HCT116 (cell line): Measurements from ENCODE around the gene PCP4. TPM values are rescaled to one million over a fixed set of nuclear protein-coding genes. Genes with fewer than 3 reads are reported as not detected.

ENCODE experiments used
- ATAC-seq: fragments of 200-7000 bp; cut with Tn5 transposase; 2 replicates; pipeline ENCODE4 v1.9.1; 2020; ENCODE audit warnings: mild to moderate bottlenecking, moderate library complexity
- BruUV-seq: library from RNA; stranded (reverse); fragments of 400-500 nt; replicated peaks from 2 replicates; lab custom pipeline; 2021; lab: Mats Ljungman, UMichigan
- CTCF ChIA-PET: fragments of 300-600 bp; sonication (Branson Sonifier 250); formaldehyde crosslinking; loops from one replicate; lab custom pipeline; 2021; ENCODE audit warnings: antibody characterized with exemption; lab: Charles Lee
- POLR2A ChIA-PET: fragments of 300-600, 350-600 bp; sonication (Branson Sonifier 250); formaldehyde crosslinking; loops from one replicate; lab custom pipeline; 2021; ENCODE audit warnings: antibody characterized with exemption; lab: Charles Lee
- RAD21 ChIA-PET, 2 experiments: fragments of 300-600 bp; sonication (Branson Sonifier 250); formaldehyde crosslinking; loops; one replicate each; lab custom pipeline; 2023; ENCODE audit warnings: low total read pairs in 2 of 2; ENCODE audit not compliant: uncharacterized antibody in 2 of 2, unreplicated experiment in 2 of 2, low non-redundant PET in 1 of 2; lab: Charles Lee
- DNase-seq: peaks from one replicate; pipeline ENCODE4 v3.0.0-alpha.2; 2010; ENCODE audit warnings: low read depth, low spot score
- H2AFZ ChIP-seq: fragments of 200-600 bp; shearing (Covaris generic), sonication (generic); 2 replicates; pipeline ENCODE4 v1.6.1; 2017; ENCODE audit warnings: low read depth, mixed run types, mixed read lengths, antibody characterized with exemption, low read length; ENCODE audit not compliant: poor library complexity, severe bottlenecking
- H3K27ac ChIP-seq: 2 replicates; pipeline ENCODE4 v1.5.1; 2012; ENCODE audit warnings: low read depth, low read length
- H3K27me3 ChIP-seq: fragments of 200-600 bp; sonication (generic); 2 replicates; pipeline ENCODE4 v1.6.1; 2016; ENCODE audit warnings: mixed run types, low read length, mixed read lengths; ENCODE audit not compliant: insufficient read depth
- H3K36me3 ChIP-seq, 2 experiments: fragments of 200-500 bp in 1 of 2; fragments of 200-600 bp in 1 of 2; sonication (Bioruptor generic) in 1 of 2; sonication (generic) in 1 of 2; 2 replicates each; pipeline versions ENCODE4 v1.5.1 to v1.6.1; 2014 to 2016; ENCODE audit warnings: low read length in 2 of 2, inconsistent platforms in 1 of 2, mixed read lengths in 1 of 2, mixed run types in 1 of 2; ENCODE audit not compliant: insufficient read depth in 2 of 2, control insufficient read depth in 1 of 2
- H3K4me1 ChIP-seq, 2 experiments: fragments of 200-600 bp in 1 of 2; sonication (generic) in 1 of 2; 2 replicates each; pipeline versions ENCODE4 v1.5.1 to v1.6.1; 2012 to 2017; ENCODE audit warnings: low read length in 2 of 2, inconsistent platforms in 1 of 2, mild to moderate bottlenecking in 1 of 2, mixed read lengths in 1 of 2, mixed run types in 1 of 2, moderate library complexity in 1 of 2; ENCODE audit not compliant: insufficient read depth in 2 of 2, control insufficient read depth in 1 of 2
- H3K4me2 ChIP-seq: fragments of 200-600 bp; sonication (generic); 2 replicates; pipeline ENCODE4 v1.6.1; 2017; ENCODE audit warnings: mixed run types, low read length, mixed read lengths
- H3K4me3 ChIP-seq, 2 experiments: fragments of 200-600 bp in 1 of 2; sonication (generic) in 1 of 2; replicated peaks in 1 of 2; 2 replicates each; pipeline ENCODE4 v1.5.1; 2011 to 2016; ENCODE audit warnings: low read length in 2 of 2, control low read depth in 1 of 2, low read depth in 1 of 2, mild to moderate bottlenecking in 1 of 2, mixed read lengths in 1 of 2, mixed run types in 1 of 2
- H3K79me2 ChIP-seq: fragments of 200-600 bp; sonication (generic); 2 replicates; pipeline ENCODE4 v1.6.1; 2017; ENCODE audit warnings: mild to moderate bottlenecking, mixed run types, low read length, moderate library complexity, mixed read lengths; ENCODE audit not compliant: insufficient read depth
- H3K9ac ChIP-seq: fragments of 200-600 bp; sonication (generic); 2 replicates; pipeline ENCODE4 v1.6.1; 2016; ENCODE audit warnings: low read length, mixed read lengths
- H3K9me2 ChIP-seq: fragments of 200-600 bp; sonication (generic), shearing (Covaris generic); 2 replicates; pipeline ENCODE4 v1.6.1; 2017; ENCODE audit warnings: mixed run types, mild to moderate bottlenecking, moderate library complexity; ENCODE audit not compliant: insufficient read depth
- H3K9me3 ChIP-seq, 2 experiments: fragments of 200-500 bp in 1 of 2; fragments of 200-600 bp in 1 of 2; sonication (Bioruptor generic) in 1 of 2; sonication (generic) in 1 of 2; 2 replicates each; pipeline ENCODE4 v1.6.1; 2014 to 2017; ENCODE audit warnings: low read length in 2 of 2, mixed read lengths in 2 of 2, inconsistent platforms in 1 of 2, low read depth in 1 of 2, mild to moderate bottlenecking in 1 of 2, mixed run types in 1 of 2, moderate library complexity in 1 of 2; ENCODE audit not compliant: control insufficient read depth in 1 of 2, insufficient read depth in 1 of 2
- H4K20me1 ChIP-seq: fragments of 200-600 bp; sonication (generic), shearing (Covaris generic); 2 replicates; pipeline ENCODE4 v1.6.1; 2017; ENCODE audit warnings: mixed run types, mild to moderate bottlenecking, moderate library complexity; ENCODE audit not compliant: insufficient read depth
- CBX3 ChIP-seq: IDR thresholded peaks from 2 replicates; pipeline ENCODE4 v1.6.1; 2012; ENCODE audit warnings: low read depth
- CEBPB ChIP-seq: IDR thresholded peaks from 2 replicates; pipeline ENCODE4 v1.6.1; 2012; ENCODE audit warnings: low read depth
- CTCF ChIP-seq, 3 experiments: fragments of 200-600 bp in 1 of 3; sonication (generic) in 1 of 3; IDR thresholded peaks in 2 of 3; conservative IDR thresholded peaks in 1 of 3; 2 replicates each; pipeline ENCODE4 v1.5.1; 2012 to 2017; ENCODE audit warnings: low read depth in 2 of 3, low read length in 2 of 3, antibody characterized with exemption in 1 of 3, borderline replicate concordance in 1 of 3, control low read depth in 1 of 3, mild to moderate bottlenecking in 1 of 3, mixed read lengths in 1 of 3, mixed run types in 1 of 3, moderate library complexity in 1 of 3; ENCODE audit not compliant: insufficient read depth in 1 of 3
- EGR1 ChIP-seq: IDR thresholded peaks from 2 replicates; pipeline ENCODE4 v1.6.1; 2012; ENCODE audit warnings: low read depth
- ELF1 ChIP-seq: IDR thresholded peaks from 2 replicates; pipeline ENCODE4 v1.6.1; 2012; ENCODE audit warnings: low read depth, borderline replicate concordance
- EZH2 ChIP-seq: fragments of 200-600 bp; sonication (generic); IDR thresholded peaks from 2 replicates; pipeline ENCODE4 v1.6.1; 2017; ENCODE audit warnings: antibody characterized with exemption, mixed run types
- EZH2phosphoT487 ChIP-seq: fragments of 200-600 bp; IDR thresholded peaks from 2 replicates; pipeline ENCODE4 v1.6.1; 2018; ENCODE audit warnings: antibody characterized with exemption, borderline replicate concordance
- FOSL1 ChIP-seq: IDR thresholded peaks from 2 replicates; pipeline ENCODE4 v1.6.1; 2012; ENCODE audit warnings: low read depth
- JUND ChIP-seq: IDR thresholded peaks from 2 replicates; pipeline ENCODE4 v1.6.1; 2012
- MAX ChIP-seq: IDR thresholded peaks from 2 replicates; pipeline ENCODE4 v1.6.1; 2012
- POLR2A ChIP-seq: IDR thresholded peaks from 2 replicates; pipeline ENCODE4 v1.7.0; 2011; ENCODE audit warnings: borderline replicate concordance; ENCODE audit not compliant: insufficient read depth, insufficient read length; ENCODE audit errors: extremely low read depth
- REST ChIP-seq: IDR thresholded peaks from 2 replicates; pipeline ENCODE4 v1.6.1; 2012; ENCODE audit warnings: low read depth
- SIN3A ChIP-seq: IDR thresholded peaks from 2 replicates; pipeline ENCODE4 v1.6.1; 2012; ENCODE audit warnings: low read depth
- SP1 ChIP-seq: IDR thresholded peaks from 2 replicates; pipeline ENCODE4 v1.6.1; 2012; ENCODE audit warnings: low read depth
- SRF ChIP-seq: IDR thresholded peaks from 2 replicates; pipeline ENCODE4 v1.6.1; 2012; ENCODE audit warnings: low read depth
- YY1 ChIP-seq: IDR thresholded peaks from 2 replicates; pipeline ENCODE4 v1.6.1; 2011; ENCODE audit warnings: low read length, low read depth, moderate library complexity, mild to moderate bottlenecking; ENCODE audit not compliant: insufficient replicate concordance; ENCODE audit errors: extremely low read depth
- ZBTB33 ChIP-seq: IDR thresholded peaks from 2 replicates; pipeline ENCODE4 v1.6.1; 2011; ENCODE audit warnings: mild to moderate bottlenecking, low read length, moderate library complexity; ENCODE audit not compliant: insufficient replicate concordance; ENCODE audit errors: extremely low read depth
- ZFX ChIP-seq: fragments of 450-650 bp; IDR thresholded peaks from 2 replicates; pipeline ENCODE4 v1.6.1; 2017
- ZNF274 ChIP-seq: fragments of 200-500 bp; sonication (Bioruptor generic); IDR thresholded peaks from 2 replicates; pipeline ENCODE4 v1.6.1; 2014; ENCODE audit warnings: mild to moderate bottlenecking, low read depth, low read length, inconsistent platforms
- intact Hi-C: fragments of 100-400 bp; cut with micrococcal nuclease; formaldehyde crosslinking; loops from 2 replicates; pipeline ENCODE4 v1.10.0; 2022
- total RNA-seq: library from RNA; stranded (reverse); gene quantifications from one replicate; pipeline ENCODE4 v1.2.1, GENCODE V29; 2021; ENCODE audit not compliant: unreplicated experiment

Gene PCP4
- total RNA-seq, 1 experiment from 2014 or later: not detected

GRCh38 chr21:39913706-39914305 is 46.6 kb downstream of the PCP4 start:
- H3K4me2 ChIP-seq: no peak overlapping the region
- H3K4me3 ChIP-seq: no peak overlapping the region
- peaks cover 0 to 7% of the 10 kb centered on the region in 2 experiments; a peak in 1 of 4 replicates for H3K9me3 ChIP-seq
- H3K27me3 ChIP-seq: 0 out of 2 replicates have a peak, but pooled peaks cover 3% of the 10 kb centered on the region
- no peaks in the 10 kb centered on the region for H3K36me3 ChIP-seq
- DNase-seq (no peak), ATAC-seq (no peak)
- no peak overlapping the region for H2AFZ ChIP-seq
- POLR2A ChIA-PET: no interaction called here
- RAD21 ChIA-PET: no interaction called here
- H3K79me2 ChIP-seq: no peaks in the 10 kb centered on the region
- H3K9ac ChIP-seq: no peak overlapping the region
- intact Hi-C loops: no loop called here
- no TSS peak for BruUV-seq
- TF ChIP-seq CBX3: no peak
- TF ChIP-seq ELF1: no peak
- no peak for TF ChIP-seq SRF
- TF ChIP-seq EZH2: no peak
- TF ChIP-seq FOSL1: no peak
- TF ChIP-seq EZH2phosphoT487: no peak
- TF ChIP-seq JUND: no peak
- no peak for TF ChIP-seq ZFX
- TF ChIP-seq SP1: no peak
- TF ChIP-seq CTCF (IDR thresholded peaks at IDR 0.05 in 2 of 3, conservative IDR thresholded peaks at IDR 0.05 in 1 of 3; ENCODE audit: borderline replicate concordance in 1 of 3, insufficient read depth in 1 of 3, low read depth in 2 of 3, low read length in 2 of 3): no peak
- TF ChIP-seq YY1: no peak
- TF ChIP-seq REST: no peak
- TF ChIP-seq ZBTB33: no peak
- TF ChIP-seq MAX: no peak
- TF ChIP-seq EGR1: no peak
- no peak for TF ChIP-seq SIN3A
- TF ChIP-seq ZNF274: no peak
- no peak for TF ChIP-seq POLR2A
- TF ChIP-seq CEBPB: no peak
- no peaks in the 10 kb centered on the region for H4K20me1 ChIP-seq
- no peaks in the 10 kb centered on the region for H3K9me2 ChIP-seq
- CTCF ChIA-PET: no interaction called here
- no peak overlapping the region for H3K27ac ChIP-seq
- H3K4me1 ChIP-seq: no peaks in the 10 kb centered on the region
